Parathyroid adenoma (tissue), 2 donors: ENCODE data around the gene EMB.
"Not testable (repeated sequence)": the region's sequence is repeated elsewhere in the genome, so short reads cannot be mapped to it uniquely, and the experiment has no call there.

Experiments used
- H2AFZ ChIP-seq: fragments of 300-600 bp; sonication (generic); one replicate; pipeline ENCODE4 v1.7.0; 2017; ENCODE audit warnings: antibody characterized with exemption, mild to moderate bottlenecking
- H3K27ac ChIP-seq: fragments of 300-600 bp; sonication (generic); one replicate; pipeline ENCODE4 v1.7.0; 2017
- H3K27me3 ChIP-seq: fragments of 300-600 bp; sonication (generic); one replicate; pipeline ENCODE4 v1.7.0; 2017; ENCODE audit warnings: low read length; ENCODE audit not compliant: control insufficient read depth, insufficient read depth
- H3K36me3 ChIP-seq: fragments of 300-600 bp; sonication (generic); one replicate; pipeline ENCODE4 v1.7.0; 2017; ENCODE audit warnings: low read length; ENCODE audit not compliant: control insufficient read depth, insufficient read depth
- H3K4me1 ChIP-seq: fragments of 300-600 bp; sonication (generic); one replicate; pipeline ENCODE4 v1.7.0; 2017; ENCODE audit warnings: control low read depth
- H3K4me2 ChIP-seq: fragments of 300-600 bp; sonication (generic); one replicate; pipeline ENCODE4 v1.7.0; 2017; ENCODE audit warnings: low read length
- H3K4me3 ChIP-seq: fragments of 300-600 bp; sonication (generic); one replicate; pipeline ENCODE4 v1.7.0; 2017; ENCODE audit warnings: low read depth, low read length
- H3K79me2 ChIP-seq: fragments of 300-600 bp; sonication (generic); one replicate; pipeline ENCODE4 v1.7.0; 2017; ENCODE audit warnings: control low read depth
- H3K9ac ChIP-seq: fragments of 300-600 bp; sonication (generic); one replicate; pipeline ENCODE4 v1.7.0; 2017; ENCODE audit warnings: mild to moderate bottlenecking
- H3K9me3 ChIP-seq: fragments of 300-600 bp; sonication (generic); one replicate; pipeline ENCODE4 v1.7.0; 2017; ENCODE audit warnings: low read length; ENCODE audit not compliant: control insufficient read depth
- CTCF ChIP-seq: fragments of 300-600 bp; sonication (generic); IDR thresholded peaks from one replicate; pipeline ENCODE4 v1.7.0; 2017; ENCODE audit warnings: antibody characterized with exemption, mild to moderate bottlenecking
- donor health status: primary hyperparathyroidism.

The EMB gene

GRCh38 chr5:50445296-50445949 is 4.3 kb upstream of the EMB start:
- peaks cover 2% of the 10 kb centered on the region for H3K4me1 ChIP-seq
- no peaks in the 10 kb centered on the region for H3K27me3 ChIP-seq
- no peaks in the 10 kb centered on the region for H3K9me3 ChIP-seq
- H3K4me3 ChIP-seq, result no peak overlapping the region
- H3K36me3 ChIP-seq, result no peaks in the 10 kb centered on the region
- no peak overlapping the region for H3K27ac ChIP-seq
- TF ChIP-seq CTCF, result no peak
- H2AFZ ChIP-seq, result no peak overlapping the region
- no peaks in the 10 kb centered on the region for H3K79me2 ChIP-seq
- no peak overlapping the region for H3K4me2 ChIP-seq
- no peak overlapping the region for H3K9ac ChIP-seq

- H2AFZ ChIP-seq, result peak overlapping the region; percentile 24
- not testable (repeated sequence) for H3K27ac ChIP-seq, H3K9me3 ChIP-seq, H3K36me3 ChIP-seq, H3K79me2 ChIP-seq, H3K4me1 ChIP-seq, H3K4me2 ChIP-seq, H3K9ac ChIP-seq, H3K27me3 ChIP-seq, H3K4me3 ChIP-seq
Observed at GRCh38 chr5:50442559-50443539, 1.8 kb upstream of the EMB start.

- peak overlapping the region; percentile 92 for H3K27ac ChIP-seq
- no peaks in the 10 kb centered on the region for H3K36me3 ChIP-seq
- no peaks in the 10 kb centered on the region for H3K27me3 ChIP-seq
- peak overlapping the region; percentile 97 for H2AFZ ChIP-seq
- peak overlapping the region; percentile 72 for H3K4me2 ChIP-seq
- peaks cover 2% of the 10 kb centered on the region for H3K79me2 ChIP-seq
- peak overlapping the region; percentile 52 for H3K4me3 ChIP-seq
- TF ChIP-seq CTCF, result no peak
- H3K4me1 ChIP-seq, result peaks cover 2% of the 10 kb centered on the region
- no peaks in the 10 kb centered on the region for H3K9me3 ChIP-seq
- H3K9ac ChIP-seq, result peak overlapping the region; percentile 65
Observed at GRCh38 chr5:50441493-50441955, 436 bp upstream of the EMB start.

DNA sequence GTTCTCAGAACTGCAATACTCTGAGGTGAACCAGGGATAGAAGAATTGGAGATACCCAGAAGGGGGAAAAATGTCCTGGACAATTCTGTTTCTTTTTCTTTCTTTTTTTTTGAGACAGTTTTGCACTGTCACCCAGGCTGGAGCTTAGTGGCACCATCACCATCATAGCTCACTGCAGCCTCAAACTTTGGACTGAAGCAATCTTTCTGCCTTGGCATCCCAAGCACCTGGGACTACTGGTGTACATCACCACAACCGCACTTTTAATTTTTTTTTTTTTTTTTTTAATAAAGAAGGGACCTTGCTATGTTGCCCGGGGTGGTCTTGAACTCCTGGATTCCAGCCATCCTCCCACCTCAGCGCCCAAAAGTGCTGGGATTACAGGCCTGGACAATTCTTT is 1.9 kb downstream of the EMB start:
- H3K4me3 ChIP-seq, result no peak overlapping the region
- no peak overlapping the region for H2AFZ ChIP-seq
- H3K9ac ChIP-seq, result no peak overlapping the region
- no peak for TF ChIP-seq CTCF
- no peaks in the 10 kb centered on the region for H3K9me3 ChIP-seq
- no peaks in the 10 kb centered on the region for H3K27me3 ChIP-seq
- peaks cover 2% of the 10 kb centered on the region for H3K4me1 ChIP-seq
- H3K36me3 ChIP-seq, result no peaks in the 10 kb centered on the region
- peaks cover 2% of the 10 kb centered on the region for H3K79me2 ChIP-seq
- no peak overlapping the region for H3K27ac ChIP-seq
- H3K4me2 ChIP-seq, result no peak overlapping the region

GRCh38 chr5:50438060-50438459 is 3.0 kb downstream of the EMB start:
- not testable (repeated sequence) for H3K4me2 ChIP-seq, H2AFZ ChIP-seq, H3K4me3 ChIP-seq, H3K27me3 ChIP-seq, H3K27ac ChIP-seq, H3K4me1 ChIP-seq, H3K36me3 ChIP-seq, H3K9me3 ChIP-seq, H3K9ac ChIP-seq, H3K79me2 ChIP-seq
